Measurements from ENCODE around the gene LBX1. TPM values are rescaled to one million over a fixed set of nuclear protein-coding genes. Genes with fewer than 3 reads are reported as not detected.

LBX1 gene
- total RNA-seq, 2 experiments from 2014 or later, result not detected

DNA sequence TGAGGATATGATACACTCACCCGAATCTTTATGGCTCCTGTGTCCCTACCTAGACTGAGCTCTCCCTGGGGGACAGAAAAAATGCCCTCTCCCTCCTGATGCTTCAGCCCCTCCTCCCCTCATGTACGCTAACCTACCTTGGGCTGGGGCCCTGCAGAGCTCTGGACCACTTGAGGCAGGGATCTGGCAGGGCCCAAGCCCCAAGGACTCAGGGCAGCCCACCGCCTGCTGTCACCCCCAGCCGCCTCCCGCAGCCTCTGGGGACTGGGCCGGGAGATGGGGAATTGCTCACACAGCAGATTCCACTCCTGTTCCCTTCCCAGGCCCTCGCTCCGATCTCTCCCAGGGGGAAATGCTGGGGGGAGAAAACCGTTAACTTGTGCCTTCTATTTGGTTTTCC, 32.9 kb upstream of the LBX1 start:
- intact Hi-C loops (cut with micrococcal nuclease; ENCODE audit: unreplicated experiment), result no loop called here
- Histone ChIP-seq H3K4me3 (ENCODE audit: low read depth, low read length, poor library complexity, severe bottlenecking) (no peak overlapping the region), H3K4me1 (ENCODE audit: insufficient read depth, low read length, poor library complexity, severe bottlenecking) (no peaks in the 10 kb centered on the region), H4K20me1 (ENCODE audit: insufficient read depth, low read length) (no peaks in the 10 kb centered on the region), H3K9me2 (ENCODE audit: insufficient read depth, low read length) (no peaks in the 10 kb centered on the region), H3K9me3 (ENCODE audit: low read length) (peaks cover 5% of the 10 kb centered on the region; the same call in 1 of the 2 replicates), H3K79me2 (ENCODE audit: insufficient read depth, low read depth, low read length) (no peaks in the 10 kb centered on the region), H2AFZ (ENCODE audit: low read length) (no peak overlapping the region), H3K36me3 (ENCODE audit: insufficient read depth, low read length) (no peaks in the 10 kb centered on the region), H3K4me2 (ENCODE audit: low read length) (no peak overlapping the region), H3K27ac (ENCODE audit: low read depth, low read length, poor library complexity, severe bottlenecking) (no peak overlapping the region)
- ChIA-PET POLR2A (no interaction called here), CTCF (ENCODE audit: unreplicated experiment) (no interaction called here)
- DNase-seq (ENCODE audit: low spot score), result no peak
- TF ChIP-seq, protein P1, sequence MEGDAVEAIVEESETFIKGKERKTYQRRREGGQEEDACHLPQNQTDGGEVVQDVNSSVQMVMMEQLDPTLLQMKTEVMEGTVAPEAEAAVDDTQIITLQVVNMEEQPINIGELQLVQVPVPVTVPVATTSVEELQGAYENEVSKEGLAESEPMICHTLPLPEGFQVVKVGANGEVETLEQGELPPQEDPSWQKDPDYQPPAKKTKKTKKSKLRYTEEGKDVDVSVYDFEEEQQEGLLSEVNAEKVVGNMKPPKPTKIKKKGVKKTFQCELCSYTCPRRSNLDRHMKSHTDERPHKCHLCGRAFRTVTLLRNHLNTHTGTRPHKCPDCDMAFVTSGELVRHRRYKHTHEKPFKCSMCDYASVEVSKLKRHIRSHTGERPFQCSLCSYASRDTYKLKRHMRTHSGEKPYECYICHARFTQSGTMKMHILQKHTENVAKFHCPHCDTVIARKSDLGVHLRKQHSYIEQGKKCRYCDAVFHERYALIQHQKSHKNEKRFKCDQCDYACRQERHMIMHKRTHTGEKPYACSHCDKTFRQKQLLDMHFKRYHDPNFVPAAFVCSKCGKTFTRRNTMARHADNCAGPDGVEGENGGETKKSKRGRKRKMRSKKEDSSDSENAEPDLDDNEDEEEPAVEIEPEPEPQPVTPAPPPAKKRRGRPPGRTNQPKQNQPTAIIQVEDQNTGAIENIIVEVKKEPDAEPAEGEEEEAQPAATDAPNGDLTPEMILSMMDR (conservative IDR thresholded peaks at IDR 0.05; ENCODE audit: low read length), result no peak
- no peak for TF ChIP-seq EZH2phosphoT487 (IDR thresholded peaks at IDR 0.05; ENCODE audit: borderline replicate concordance, low read depth, low read length)
- BruUV-seq (replicated peaks), result no TSS peak

DNA sequence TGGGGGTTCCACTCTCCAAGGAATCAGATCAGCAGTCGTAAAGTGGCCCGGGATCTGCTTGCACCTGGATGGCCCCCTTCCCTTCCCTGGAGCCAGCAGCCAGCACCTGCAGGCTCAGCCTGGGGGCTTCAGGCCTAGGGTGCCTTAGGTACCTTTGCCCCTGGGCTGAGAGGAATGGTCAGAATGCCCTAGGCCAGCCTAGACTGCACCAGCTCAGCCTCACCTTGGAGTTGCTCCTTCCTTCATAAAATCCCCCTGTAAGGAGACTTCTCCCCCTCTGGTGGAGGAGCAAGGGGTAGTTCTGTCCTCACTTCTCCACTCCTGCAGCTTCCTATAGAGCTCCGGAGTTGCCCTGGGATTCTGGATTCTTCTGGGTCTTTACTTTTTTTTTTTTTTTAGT, 32.4 kb upstream of the LBX1 start:
- H2AFZ ChIP-seq (ENCODE audit: low read length), result no peak overlapping the region
- H3K9me2 ChIP-seq (ENCODE audit: insufficient read depth, low read length), result no peaks in the 10 kb centered on the region
- no TSS peak for BruUV-seq (replicated peaks)
- CTCF ChIA-PET (ENCODE audit: unreplicated experiment), result no interaction called here
- POLR2A ChIA-PET, result no interaction called here
- peaks cover 5% of the 10 kb centered on the region; the same call in 1 of the 2 replicates for H3K9me3 ChIP-seq (ENCODE audit: low read length)
- no peak overlapping the region for H3K27ac ChIP-seq (ENCODE audit: low read depth, low read length, poor library complexity, severe bottlenecking)
- H4K20me1 ChIP-seq (ENCODE audit: insufficient read depth, low read length), result no peaks in the 10 kb centered on the region
- H3K36me3 ChIP-seq (ENCODE audit: insufficient read depth, low read length), result no peaks in the 10 kb centered on the region
- TF ChIP-seq, protein P1 (conservative IDR thresholded peaks at IDR 0.05; ENCODE audit: low read length), result no peak
- TF ChIP-seq EZH2phosphoT487 (IDR thresholded peaks at IDR 0.05; ENCODE audit: borderline replicate concordance, low read depth, low read length), result no peak
- no peak overlapping the region for H3K4me3 ChIP-seq (ENCODE audit: low read depth, low read length, poor library complexity, severe bottlenecking)
- no peaks in the 10 kb centered on the region for H3K79me2 ChIP-seq (ENCODE audit: insufficient read depth, low read depth, low read length)
- intact Hi-C loops (cut with micrococcal nuclease; ENCODE audit: unreplicated experiment), result no loop called here
- no peak overlapping the region for H3K4me2 ChIP-seq (ENCODE audit: low read length)
- no peak for DNase-seq (ENCODE audit: low spot score)
- H3K4me1 ChIP-seq (ENCODE audit: insufficient read depth, low read length, poor library complexity, severe bottlenecking), result no peaks in the 10 kb centered on the region

DNA sequence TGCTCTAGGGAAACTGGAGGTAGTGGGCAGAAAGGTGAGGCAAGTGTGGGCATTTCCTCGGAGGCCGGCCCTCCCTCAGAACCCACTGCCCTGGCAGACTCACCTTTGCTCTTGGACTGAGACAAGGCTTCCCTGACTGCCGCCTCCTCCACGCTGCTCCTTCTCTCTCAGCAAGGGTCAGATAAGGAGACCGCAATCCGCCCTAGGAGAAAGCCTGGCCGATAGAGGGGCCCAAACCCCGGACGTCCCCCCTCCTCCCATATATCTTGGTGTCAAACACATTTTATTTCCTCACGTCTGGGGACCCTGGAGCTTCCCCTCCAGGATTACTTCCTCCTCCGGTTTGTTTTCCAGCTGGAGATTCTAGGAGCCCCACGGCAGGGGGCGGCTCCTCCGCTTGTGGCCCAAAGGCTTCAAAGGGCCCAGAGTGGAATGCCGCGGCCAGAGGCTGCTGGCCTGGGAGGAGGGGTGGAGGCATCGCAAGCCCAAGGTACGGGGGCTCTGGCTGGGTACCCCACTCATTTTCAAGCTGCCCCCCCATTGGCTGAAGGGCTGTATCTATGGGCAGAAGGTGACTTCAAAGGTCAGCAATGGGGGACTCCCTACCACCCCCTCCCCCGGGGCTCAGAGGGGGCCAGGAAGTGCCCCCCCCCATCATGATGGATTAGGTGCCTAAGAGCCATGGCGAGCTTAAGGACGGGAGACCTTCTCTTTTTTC, 31.7 kb upstream of the LBX1 start:
- Histone ChIP-seq H3K9me2 (ENCODE audit: insufficient read depth, low read length) (no peaks in the 10 kb centered on the region), H3K4me1 (ENCODE audit: insufficient read depth, low read length, poor library complexity, severe bottlenecking) (no peaks in the 10 kb centered on the region), H3K4me2 (ENCODE audit: low read length) (no peak overlapping the region), H3K36me3 (ENCODE audit: insufficient read depth, low read length) (no peaks in the 10 kb centered on the region), H3K9me3 (ENCODE audit: low read length) (peaks cover 5% of the 10 kb centered on the region; the same call in 1 of the 2 replicates), H3K4me3 (ENCODE audit: low read depth, low read length, poor library complexity, severe bottlenecking) (no peak overlapping the region), H2AFZ (ENCODE audit: low read length) (no peak overlapping the region), H4K20me1 (ENCODE audit: insufficient read depth, low read length) (no peaks in the 10 kb centered on the region), H3K27ac (ENCODE audit: low read depth, low read length, poor library complexity, severe bottlenecking) (no peak overlapping the region), H3K79me2 (ENCODE audit: insufficient read depth, low read depth, low read length) (no peaks in the 10 kb centered on the region)
- intact Hi-C loops (cut with micrococcal nuclease; ENCODE audit: unreplicated experiment), result no loop called here
- POLR2A ChIA-PET, result no interaction called here
- DNase-seq (ENCODE audit: low spot score), result no peak
- no peak for TF ChIP-seq EZH2phosphoT487 (IDR thresholded peaks at IDR 0.05; ENCODE audit: borderline replicate concordance, low read depth, low read length)
- TF ChIP-seq, protein P1 (conservative IDR thresholded peaks at IDR 0.05; ENCODE audit: low read length), result no peak
- CTCF ChIA-PET (ENCODE audit: unreplicated experiment), result no interaction called here
- BruUV-seq (replicated peaks), result no TSS peak

Measured in OCI-LY7 (cell line).